Adipocyte (in vitro differentiated cells): Measurements from ENCODE around the gene FGF19.

Source experiments
- DNase-seq: peaks from one replicate; pipeline ENCODE4 v3.0.0-alpha.2; 2015; ENCODE audit warnings: low read depth
- H3K27me3 ChIP-seq: replicated peaks from 2 replicates; pipeline ENCODE4 v1.7.0; 2013; ENCODE audit warnings: mild to moderate bottlenecking, low read length, moderate library complexity; ENCODE audit not compliant: control insufficient read depth, insufficient read depth
- H3K36me3 ChIP-seq: 2 replicates; pipeline ENCODE4 v1.7.0; 2013; ENCODE audit warnings: low read length, mild to moderate bottlenecking, moderate library complexity; ENCODE audit not compliant: control insufficient read depth, insufficient read depth, severe bottlenecking
- H3K4me1 ChIP-seq: 2 replicates; pipeline ENCODE4 v1.7.0; 2013; ENCODE audit warnings: mild to moderate bottlenecking, low read length, moderate library complexity; ENCODE audit not compliant: control insufficient read depth, insufficient read depth
- H3K4me3 ChIP-seq: 2 replicates; pipeline ENCODE4 v1.7.0; 2013; ENCODE audit warnings: mild to moderate bottlenecking, low read length, moderate library complexity
- H3K9ac ChIP-seq: 2 replicates; pipeline ENCODE4 v1.7.0; 2013; ENCODE audit warnings: mild to moderate bottlenecking, low read length, moderate library complexity
- H3K9me3 ChIP-seq: 2 replicates; pipeline ENCODE4 v1.7.0; 2013; ENCODE audit warnings: mild to moderate bottlenecking, low read length, moderate library complexity; ENCODE audit not compliant: control insufficient read depth

The FGF19 gene

GRCh38 chr11:69650832-69651344, 52.9 kb downstream of the FGF19 start:
- Histone ChIP-seq H3K36me3 (peaks cover 76% of the 10 kb centered on the region), H3K4me3 (no peak overlapping the region), H3K27me3 (no peaks in the 10 kb centered on the region), H3K9ac (no peak overlapping the region), H3K9me3 (no peaks in the 10 kb centered on the region), H3K4me1 (no peaks in the 10 kb centered on the region)
- no peak for DNase-seq

- H3K4me1 ChIP-seq = peaks cover 5% of the 10 kb centered on the region
- H3K9ac ChIP-seq = no peak overlapping the region
- peaks cover 83% of the 10 kb centered on the region for H3K36me3 ChIP-seq
- no peak overlapping the region for H3K4me3 ChIP-seq
- DNase-seq = no peak
- no peaks in the 10 kb centered on the region for H3K9me3 ChIP-seq
- no peaks in the 10 kb centered on the region for H3K27me3 ChIP-seq
Observed at GRCh38 chr11:69650081-69650831, 53.6 kb downstream of the FGF19 start.

- Histone ChIP-seq H3K9ac (no peak overlapping the region), H3K27me3 (no peaks in the 10 kb centered on the region), H3K9me3 (no peaks in the 10 kb centered on the region), H3K4me3 (no peak overlapping the region), H3K4me1 (peaks cover 12% of the 10 kb centered on the region), H3K36me3 (peaks cover 90% of the 10 kb centered on the region)
- DNase-seq = no peak
Observed at GRCh38 chr11:69649576-69649900, 54.3 kb downstream of the FGF19 start.

- H3K4me1 ChIP-seq = peaks cover 17% of the 10 kb centered on the region
- H3K36me3 ChIP-seq = peaks cover 89% of the 10 kb centered on the region
- H3K4me3 ChIP-seq = no peak overlapping the region
- H3K9ac ChIP-seq = no peak overlapping the region
- DNase-seq = no peak
- no peaks in the 10 kb centered on the region for H3K27me3 ChIP-seq
- no peaks in the 10 kb centered on the region for H3K9me3 ChIP-seq
Observed at GRCh38 chr11:69648679-69649575, 54.9 kb downstream of the FGF19 start.
